Stomach (tissue), 9 donors: ENCODE data around the gene AUH. TPM values are rescaled to one million over a fixed set of nuclear protein-coding genes. Genes with fewer than 3 reads are reported as not detected.
A peak's percentile ranks its signal among the peaks of the same experiment; 100 is the strongest.

Experiments
- DNase-seq, 2 donors: peaks; one replicate each; pipeline versions ENCODE4 v3.0.0 to v3.0.0-alpha.2; 2013 to 2019
- H3K27ac ChIP-seq, 5 donors: fragments of 200-600 bp in 4 of 5; sonication (generic) in 4 of 5; one replicate each; pipeline ENCODE4 v1.5.1; 2013 to 2019; ENCODE audit warnings: mild to moderate bottlenecking in 1 of 5, moderate library complexity in 1 of 5
- H3K27me3 ChIP-seq, 3 donors: fragments of 200-600 bp; sonication (generic); one replicate each; pipeline ENCODE4 v1.5.1; 2017 to 2019; ENCODE audit warnings: mixed run types in 1 of 3
- H3K36me3 ChIP-seq, 4 donors: fragments of 200-600 bp; sonication (generic); 1 replicate in 3 of 4; 2 replicates in 1 of 4; pipeline ENCODE4 v1.5.1; 2016 to 2019
- H3K4me1 ChIP-seq, 4 donors: fragments of 200-600 bp; sonication (generic); one replicate each; pipeline ENCODE4 v1.5.1; 2016 to 2019
- H3K4me3 ChIP-seq, 4 donors: fragments of 200-600 bp; sonication (generic) in 3 of 4; one replicate each; pipeline ENCODE4 v1.5.1; 2016 to 2019; ENCODE audit warnings: mild to moderate bottlenecking in 1 of 4
- H3K9me3 ChIP-seq, 4 donors: fragments of 200-600 bp; sonication (generic); one replicate each; pipeline ENCODE4 v1.5.1; 2016 to 2019
- CTCF ChIP-seq, 7 experiments: fragments of 450-650 bp in 4 of 7; fragments of 200-600 bp in 3 of 7; sonication (generic) in 3 of 7; IDR thresholded peaks; one replicate each; pipeline ENCODE4 v1.5.1; 2016 to 2019; ENCODE audit warnings: antibody characterized with exemption in 7 of 7, control low read depth in 2 of 7, mild to moderate bottlenecking in 1 of 7
- EP300 ChIP-seq: sonication (generic); formaldehyde crosslinking; IDR thresholded peaks from one replicate; pipeline ENCODE4 v1.6.1; 2017; ENCODE audit warnings: antibody characterized with exemption
- POLR2A ChIP-seq, 4 donors: fragments of 450-650 bp; IDR thresholded peaks; one replicate each; pipeline ENCODE4 v1.6.1; 2016; ENCODE audit warnings: antibody characterized with exemption in 4 of 4, control low read depth in 2 of 4, mild to moderate bottlenecking in 1 of 4, moderate library complexity in 1 of 4
- POLR2AphosphoS5 ChIP-seq, 3 donors: sonication (generic); formaldehyde crosslinking; IDR thresholded peaks; one replicate each; pipeline ENCODE4 v1.6.1; 2016; ENCODE audit warnings: antibody characterized with exemption in 3 of 3
- WGBS, 5 donors: extraction: QIAGEN DNeasy Blood & Tissue Kit in 3 of 5; methylation state at CpG; one replicate each; pipeline versions ENCODE4 v1.1.5 to v1.1.7; 2013 to 2018; 5-methylcytosine and 5-hydroxymethylcytosine counted together
- intact Hi-C: fragments of 100-400 bp; cut with DNase I; formaldehyde crosslinking; loops from one replicate; pipeline ENCODE4 v1.15.1; 2023; ENCODE audit warnings: low total_unique reads
- polyA plus RNA-seq, 3 donors: library from polyadenylated mRNA; stranded (reverse); fragments of 200-250 nt; gene quantifications; one replicate each; pipeline ENCODE4 v1.2.3, GENCODE V29; 2013
- total RNA-seq, 5 donors: library from RNA; depleted of rRNA; stranded (reverse); fragments of >200 nt; gene quantifications; one replicate each; pipeline versions ENCODE4 v1.1.0 to v1.2.3, GENCODE V29; 2014 to 2016
- donor health status: healthy with polysubstance abuse.
- donor health status: Bipolar disorder and iron deficiency.
- donor health status: healthy.

The AUH gene
- total and polyA plus RNA-seq, 8 donors = 5.8 to 331 (median 24.5) TPM

GRCh38 chr9:91346644-91347043 is 15.1 kb downstream of the AUH start:
- Histone ChIP-seq H3K4me1 (peaks cover 0 to 15% (median 8%) of the 10 kb centered on the region in 4 donors), H3K36me3 (peaks cover 7 to 33% (median 24%) of the 10 kb centered on the region in 4 donors), H3K4me3 (no peak overlapping the region), H3K9me3 (no peaks in the 10 kb centered on the region), H3K27me3 (no peaks in the 10 kb centered on the region), H3K27ac (no peak overlapping the region)
- intact Hi-C loops = no loop called here
- no peak for DNase-seq
- TF ChIP-seq POLR2A (IDR thresholded peaks at IDR 0.05) (no peak), EP300 (no peak), POLR2AphosphoS5 (IDR thresholded peaks at IDR 0.05) (no peak), CTCF (IDR thresholded peaks at IDR 0.05) (no peak)
- 96 to 100% (median 97%) methylated on average over 1 of the region's 1 CpG for WGBS, 5 donors

GRCh38 chr9:91345978-91346377 is 15.7 kb downstream of the AUH start:
- Histone ChIP-seq H3K27ac (no peak overlapping the region), H3K4me1 (peaks cover 3 to 22% (median 12%) of the 10 kb centered on the region in 4 donors), H3K36me3 (peaks cover 7 to 33% (median 21%) of the 10 kb centered on the region in 4 donors), H3K4me3 (no peak overlapping the region), H3K27me3 (no peaks in the 10 kb centered on the region), H3K9me3 (no peaks in the 10 kb centered on the region)
- 87 to 95% (median 93%) methylated on average over 4 of the region's 4 CpGs for WGBS, 5 donors
- DNase-seq = no peak
- intact Hi-C loops = no loop called here
- TF ChIP-seq POLR2A (IDR thresholded peaks at IDR 0.05) (no peak), POLR2AphosphoS5 (IDR thresholded peaks at IDR 0.05) (no peak), CTCF (IDR thresholded peaks at IDR 0.05) (no peak), EP300 (no peak)

GRCh38 chr9:91342575-91342974 is 19.1 kb downstream of the AUH start:
- H3K27ac ChIP-seq = peak overlapping the region in 1 of 5 donors; percentile 59
- H3K4me1 ChIP-seq = peaks cover 8 to 23% (median 12%) of the 10 kb centered on the region in 4 donors
- no peak for DNase-seq
- H3K4me3 ChIP-seq = no peak overlapping the region
- TF ChIP-seq EP300 (no peak), POLR2A (IDR thresholded peaks at IDR 0.05) (no peak), CTCF (IDR thresholded peaks at IDR 0.05) (no peak), POLR2AphosphoS5 (IDR thresholded peaks at IDR 0.05) (no peak)
- no peaks in the 10 kb centered on the region for H3K9me3 ChIP-seq
- H3K27me3 ChIP-seq = no peaks in the 10 kb centered on the region
- H3K36me3 ChIP-seq = peaks cover 7 to 47% (median 34%) of the 10 kb centered on the region in 4 donors
- 69 to 91% (median 83%) methylated on average over 3 of the region's 3 CpGs for whole genome bisulfite sequencing, 5 donors
- intact Hi-C loops = no loop called here

- DNase-seq = no peak
- peaks cover 8 to 23% (median 12%) of the 10 kb centered on the region in 4 donors for H3K4me1 ChIP-seq
- H3K27me3 ChIP-seq = no peaks in the 10 kb centered on the region
- H3K4me3 ChIP-seq = no peak overlapping the region
- peaks cover 7 to 48% (median 34%) of the 10 kb centered on the region in 4 donors for H3K36me3 ChIP-seq
- no peak for TF ChIP-seq EP300
- TF ChIP-seq POLR2A (IDR thresholded peaks at IDR 0.05) = no peak
- TF ChIP-seq CTCF (IDR thresholded peaks at IDR 0.05) = no peak
- no peak for TF ChIP-seq POLR2AphosphoS5 (IDR thresholded peaks at IDR 0.05)
- whole genome bisulfite sequencing, 5 donors = 41 to 59% (median 45%) methylated on average over 3 of the region's 3 CpGs
- intact Hi-C loops = no loop called here
- H3K9me3 ChIP-seq = no peaks in the 10 kb centered on the region
- H3K27ac ChIP-seq = peak overlapping the region in 4 of 5 donors; percentile 55 to 63 (median 58)
These were observed 20.0 kb downstream of the AUH start for GRCh38 chr9:91341749-91342148.
